Neural progenitor cell (in vitro differentiated cells): Measurements from ENCODE around the gene MT1B. TPM values are rescaled to one million over a fixed set of nuclear protein-coding genes. Genes with fewer than 3 reads are reported as not detected.

Experiments used
- DNase-seq: peaks from one replicate; pipeline ENCODE4 v3.0.0-alpha.2; 2016; ENCODE audit warnings: low spot score
- H2AFZ ChIP-seq: fragments of 200-600 bp; sonication (generic); replicated peaks from 2 replicates; pipeline ENCODE4 v1.6.1; 2016; ENCODE audit warnings: antibody characterized with exemption
- H3F3A ChIP-seq: fragments of 200-600 bp; sonication (generic); 2 replicates; pipeline ENCODE4 v1.6.1; 2016; ENCODE audit warnings: antibody characterized with exemption, low read depth
- H3K27ac ChIP-seq: fragments of 200-600 bp; sonication (generic); 2 replicates; pipeline ENCODE4 v1.5.1; 2016; ENCODE audit warnings: mild to moderate bottlenecking
- H3K27me3 ChIP-seq: fragments of 200-600 bp; sonication (generic); 2 replicates; pipeline ENCODE4 v1.6.1; 2016; ENCODE audit warnings: mild to moderate bottlenecking, moderate library complexity
- H3K36me3 ChIP-seq: fragments of 200-600 bp; sonication (generic); 2 replicates; pipeline ENCODE4 v1.5.1; 2016
- H3K4me1 ChIP-seq: fragments of 200-600 bp; sonication (generic); 2 replicates; pipeline ENCODE4 v1.6.1; 2016; ENCODE audit warnings: mixed run types
- H3K4me2 ChIP-seq: fragments of 200-600 bp; sonication (generic); 2 replicates; pipeline ENCODE4 v1.6.1; 2016
- H3K4me3 ChIP-seq: fragments of 200-600 bp; sonication (generic); 2 replicates; pipeline ENCODE4 v1.5.1; 2016
- H3K79me2 ChIP-seq: fragments of 200-600 bp; sonication (generic); 2 replicates; pipeline ENCODE4 v1.6.1; 2016; ENCODE audit warnings: low read depth
- H3K9ac ChIP-seq: fragments of 200-600 bp; sonication (generic); 2 replicates; pipeline ENCODE4 v1.6.1; 2016
- H3K9me3 ChIP-seq: fragments of 200-600 bp; sonication (generic); 2 replicates; pipeline ENCODE4 v1.5.1; 2016; ENCODE audit warnings: low read depth
- H4K20me1 ChIP-seq: fragments of 200-600 bp; sonication (generic); 2 replicates; pipeline ENCODE4 v1.6.1; 2016; ENCODE audit warnings: low read depth
- H3K27ac Mint-ChIP-seq: 3 replicates; pipeline ENCODE4 v1.8.0; 2021; ENCODE audit warnings: mixed read lengths
- H3K27me3 Mint-ChIP-seq: 2 replicates; pipeline ENCODE4 v1.8.0; 2022; ENCODE audit warnings: low read depth, mild to moderate bottlenecking, inconsistent platforms, moderate library complexity, mixed read lengths; ENCODE audit not compliant: insufficient read depth
- H3K36me3 Mint-ChIP-seq: 3 replicates; pipeline ENCODE4 v1.8.0; 2021; ENCODE audit warnings: mixed read lengths
- H3K4me1 Mint-ChIP-seq: 3 replicates; pipeline ENCODE4 v1.8.0; 2021; ENCODE audit warnings: mixed read lengths
- H3K4me3 Mint-ChIP-seq: 3 replicates; pipeline ENCODE4 v1.8.0; 2021; ENCODE audit warnings: mild to moderate bottlenecking, moderate library complexity, mixed read lengths
- H3K9me3 Mint-ChIP-seq: 3 replicates; pipeline ENCODE4 v1.8.0; 2020; ENCODE audit warnings: mixed read lengths
- CTCF ChIP-seq: fragments of 200-600 bp; sonication (generic); IDR thresholded peaks from 2 replicates; pipeline ENCODE4 v1.5.1; 2017; ENCODE audit warnings: antibody characterized with exemption, mild to moderate bottlenecking
- EZH2 ChIP-seq: fragments of 200-600 bp; sonication (generic); IDR thresholded peaks from 2 replicates; pipeline ENCODE4 v1.6.1; 2017; ENCODE audit warnings: antibody characterized with exemption, mild to moderate bottlenecking, moderate library complexity
- EZH2phosphoT487 ChIP-seq: fragments of 200-600 bp; sonication (generic); IDR thresholded peaks from 2 replicates; pipeline ENCODE4 v1.6.1; 2017; ENCODE audit warnings: antibody characterized with exemption
- total RNA-seq: library from RNA; depleted of rRNA; stranded (reverse); fragments of >200 nt; gene quantifications from 2 replicates; pipeline ENCODE4 v1.2.3, GENCODE V29; 2015; ENCODE audit warnings: low replicate concordance

The MT1B gene
- total RNA-seq, 1 donor from 2014 or later = not detected

- Histone ChIP-seq H3K27me3 (peaks cover 100% of the 10 kb centered on the region), H3K36me3 (no peaks in the 10 kb centered on the region), H3K4me1 (peaks cover 15% of the 10 kb centered on the region), H3K9me3 (no peaks in the 10 kb centered on the region), H2AFZ (no peak overlapping the region), H3K4me3 (no peak overlapping the region), H3K4me2 (no peak overlapping the region), H4K20me1 (peaks cover 20% of the 10 kb centered on the region), H3K79me2 (no peaks in the 10 kb centered on the region), H3K9ac (no peak overlapping the region), H3F3A (peaks cover 3% of the 10 kb centered on the region), H3K27ac (no peak overlapping the region)
- Mint-ChIP-seq H3K36me3 (peaks cover under 1% of the 10 kb centered on the region), H3K4me3 (no peak overlapping the region), H3K27ac (no peak overlapping the region), H3K27me3 (peaks cover 44% of the 10 kb centered on the region), H3K4me1 (peaks cover 29% of the 10 kb centered on the region), H3K9me3 (peaks cover 2% of the 10 kb centered on the region)
- no peak for TF ChIP-seq CTCF
- no peak for TF ChIP-seq EZH2phosphoT487
- DNase-seq = no peak
Measured at GRCh38 chr16:56614549-56614991, 37.1 kb upstream of the MT1B start.

GRCh38 chr16:56615353-56615752 is 36.3 kb upstream of the MT1B start:
- no peak for TF ChIP-seq EZH2phosphoT487
- no peak for TF ChIP-seq EZH2
- TF ChIP-seq CTCF = no peak
- Histone ChIP-seq H3K27ac (no peak overlapping the region), H3K9me3 (no peaks in the 10 kb centered on the region), H4K20me1 (peaks cover 19% of the 10 kb centered on the region), H3K79me2 (no peaks in the 10 kb centered on the region), H2AFZ (no peak overlapping the region), H3K27me3 (peaks cover 100% of the 10 kb centered on the region), H3K4me2 (no peak overlapping the region), H3K4me3 (no peak overlapping the region), H3K36me3 (no peaks in the 10 kb centered on the region), H3K9ac (no peak overlapping the region), H3F3A (no peaks in the 10 kb centered on the region), H3K4me1 (peaks cover 8% of the 10 kb centered on the region)
- Mint-ChIP-seq H3K27ac (no peak overlapping the region), H3K27me3 (peaks cover 52% of the 10 kb centered on the region), H3K4me3 (no peak overlapping the region), H3K4me1 (peaks cover 23% of the 10 kb centered on the region), H3K36me3 (peaks cover 1% of the 10 kb centered on the region), H3K9me3 (peaks cover 2% of the 10 kb centered on the region)
- DNase-seq = no peak

- H3K27ac ChIP-seq = no peak overlapping the region
- no peaks in the 10 kb centered on the region for H3K79me2 ChIP-seq
- peak overlapping the region; percentile 77 for H3K4me2 ChIP-seq
- peak overlapping the region; percentile 34 for H3K4me3 ChIP-seq
- Mint-ChIP-seq H3K4me3 (peak overlapping the region; percentile 74), H3K36me3 (peaks cover 1% of the 10 kb centered on the region), H3K27me3 (peaks cover 55% of the 10 kb centered on the region), H3K27ac (no peak overlapping the region), H3K4me1 (peaks cover 13% of the 10 kb centered on the region), H3K9me3 (peaks cover 2% of the 10 kb centered on the region)
- H3K36me3 ChIP-seq = no peaks in the 10 kb centered on the region
- peaks cover 19% of the 10 kb centered on the region for H4K20me1 ChIP-seq
- peaks cover 8% of the 10 kb centered on the region for H3K4me1 ChIP-seq
- TF ChIP-seq CTCF (no peak), EZH2 (no peak), EZH2phosphoT487 (no peak)
- no peaks in the 10 kb centered on the region for H3F3A ChIP-seq
- H3K9ac ChIP-seq = no peak overlapping the region
- H3K27me3 ChIP-seq = peaks cover 100% of the 10 kb centered on the region
- DNase-seq = no peak
- no peaks in the 10 kb centered on the region for H3K9me3 ChIP-seq
- H2AFZ ChIP-seq = peak overlapping the region; percentile 6
Measured at GRCh38 chr16:56616608-56617211, 35.0 kb upstream of the MT1B start.
